Melanocyte of skin (primary cell): ENCODE measurements around the gene ZNF606. TPM values are rescaled to one million over a fixed set of nuclear protein-coding genes. Genes with fewer than 3 reads are reported as not detected.

Experiments used
- total RNA-seq, 2 donors: library from RNA; depleted of rRNA; stranded (reverse); fragments of >200 nt; gene quantifications; 2 replicates each; pipeline ENCODE4 v1.2.3, GENCODE V29; 2012

The ZNF606 gene
- total RNA-seq, result 10 to 100 TPM in 1 of 2 donors, 1 to 10 TPM in 1; 7.7 to 16.5 TPM

DNA sequence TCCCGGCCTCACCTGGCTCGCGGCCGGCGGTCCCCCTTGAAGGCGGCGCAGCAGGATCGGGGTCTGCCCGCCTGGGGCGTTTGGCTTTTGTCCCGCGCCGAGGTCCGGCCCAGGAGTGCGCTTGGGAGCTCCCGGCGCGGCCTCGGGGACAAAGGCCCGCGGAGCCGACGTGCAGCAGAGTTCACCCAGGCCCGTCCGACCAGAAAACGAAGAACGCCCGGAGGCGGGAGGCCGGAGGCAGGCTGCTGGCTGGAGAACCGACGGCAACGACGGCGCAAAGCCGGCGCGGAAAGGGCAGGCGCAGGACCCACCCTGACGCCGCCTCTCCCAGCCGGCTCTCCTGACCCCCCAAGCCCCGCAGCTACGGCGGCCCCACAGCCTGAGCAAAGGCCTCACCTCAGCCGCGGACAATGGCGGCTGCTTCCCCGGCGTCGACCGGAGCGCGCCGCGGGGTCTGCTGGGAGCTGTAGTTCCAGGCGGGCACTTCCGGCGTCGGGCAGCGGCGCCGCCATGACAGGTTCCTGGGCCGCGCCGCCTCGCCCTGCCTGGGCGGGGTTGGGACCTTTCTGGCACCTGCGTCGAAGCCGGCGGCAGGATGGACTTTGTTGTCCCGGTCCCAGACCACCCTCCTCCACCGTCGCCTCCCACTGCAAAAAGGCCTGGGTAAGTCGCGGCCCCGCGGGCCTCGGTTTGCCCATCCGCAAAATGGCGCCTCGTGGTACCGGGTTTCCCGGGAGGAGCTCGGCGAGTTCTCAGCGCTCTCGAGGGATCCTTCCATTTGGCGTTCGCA, at the start of gene ZNF606:
ZNF606 (minus strand) TSS at position 437 of the 790 bp plus-strand sequence. CDS start 1,501 bp downstream, outside the sequence.

DNA sequence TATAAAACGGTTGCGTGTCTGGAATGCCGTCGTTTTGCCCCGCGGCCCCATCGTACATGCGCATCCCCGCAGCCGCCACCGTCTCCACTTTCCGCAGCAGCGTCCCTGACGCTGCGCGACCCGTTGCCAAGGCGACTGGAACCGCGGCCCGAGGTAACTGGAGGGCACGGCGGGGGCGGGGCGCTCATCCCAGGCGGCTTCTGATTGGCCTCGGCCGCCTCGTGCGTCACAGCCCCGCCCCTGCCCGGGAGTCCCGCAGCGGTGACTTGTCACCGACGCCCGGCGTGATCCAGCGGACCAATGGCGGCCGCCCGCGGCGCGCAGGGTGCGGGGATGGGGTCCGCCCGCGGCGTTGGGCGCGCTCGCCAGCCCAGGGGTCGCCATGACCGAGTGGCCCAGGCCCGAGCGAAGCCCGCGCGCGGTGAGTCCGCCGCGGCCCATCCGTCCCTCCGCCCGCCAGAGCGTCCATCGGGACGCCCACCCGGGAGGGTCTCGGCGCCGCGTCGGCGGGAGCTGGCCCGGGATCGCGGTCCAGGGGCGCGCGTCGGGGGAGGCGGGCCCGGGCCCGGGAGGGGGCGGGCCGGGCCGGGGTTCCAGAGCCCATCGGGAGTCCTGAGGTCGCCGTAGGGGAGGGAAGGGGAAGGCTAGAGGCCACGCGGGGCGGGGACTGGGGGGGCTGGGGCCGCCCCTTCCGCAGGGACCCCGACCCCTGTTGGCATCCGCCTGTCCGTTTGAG, 31.3 kb upstream of the ZNF606 start, which contains the start of gene ZSCAN1:
ZSCAN1 (plus strand) TSS at position 285 of the 736 bp plus-strand sequence. CDS start 3,812 bp downstream, outside the sequence.

DNA sequence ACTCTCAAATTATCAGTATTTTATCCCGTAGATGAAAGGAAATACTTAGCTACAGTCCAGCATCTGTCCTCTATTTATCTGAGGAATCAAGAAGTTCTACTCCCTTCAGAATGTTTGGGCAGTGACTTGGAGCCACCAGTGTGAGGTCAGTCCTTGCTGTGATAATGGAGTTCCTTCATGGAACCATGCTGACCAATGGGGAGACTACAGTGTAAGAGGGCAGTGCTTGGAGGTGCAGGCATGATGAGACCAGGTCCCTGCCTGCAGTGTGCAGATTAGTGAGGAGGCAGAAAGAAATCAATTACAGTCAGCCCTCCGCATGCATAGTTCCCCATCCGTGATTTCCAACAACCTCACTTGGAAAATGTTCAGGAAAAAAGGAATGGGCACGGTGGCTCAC, 28.2 kb downstream of the ZNF606 start, which contains the start of gene C19orf18:
C19orf18 (minus strand) TSS at position 101 of the 400 bp plus-strand sequence. CDS start 102 bp downstream, outside the sequence.

DNA sequence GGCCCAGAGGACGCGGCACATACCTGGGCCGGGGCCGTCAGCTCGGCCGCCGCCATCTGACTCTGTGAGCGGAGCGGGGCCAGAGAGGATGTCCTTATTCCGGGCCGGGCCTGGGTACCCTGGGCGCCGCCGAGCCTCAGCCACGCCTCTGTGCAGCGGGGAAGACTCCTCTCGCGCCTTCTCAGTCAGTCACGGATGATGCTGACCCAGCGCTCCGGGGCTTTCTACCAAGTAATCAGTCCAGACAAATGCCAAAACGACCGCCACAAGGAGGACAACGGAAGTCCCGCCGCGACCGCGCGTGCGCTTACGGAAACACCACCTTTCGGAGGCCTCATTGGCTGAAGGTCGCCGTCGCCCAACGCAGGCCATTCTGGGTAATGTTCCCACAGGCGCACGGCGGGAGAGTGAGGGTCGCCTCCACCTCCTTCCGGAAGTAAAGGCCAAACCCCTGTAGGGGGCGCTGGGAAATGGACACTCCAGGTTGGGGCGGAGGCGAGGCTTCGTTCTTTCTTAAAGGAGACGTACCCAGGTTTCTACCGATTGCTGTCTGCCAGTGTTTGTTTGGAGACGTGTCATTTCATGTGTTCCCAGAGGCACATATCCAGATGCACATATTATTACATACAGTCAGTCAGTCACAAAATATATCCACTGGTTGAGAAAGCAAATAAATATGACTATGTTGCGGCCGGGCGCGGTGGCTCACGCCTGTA, 55.0 kb downstream of the ZNF606 start, which contains the start of gene ZNF256:
ZNF256 (minus strand) TSS at position 288 of the 716 bp plus-strand sequence; CDS start at position 56, 232 bp downstream.

DNA sequence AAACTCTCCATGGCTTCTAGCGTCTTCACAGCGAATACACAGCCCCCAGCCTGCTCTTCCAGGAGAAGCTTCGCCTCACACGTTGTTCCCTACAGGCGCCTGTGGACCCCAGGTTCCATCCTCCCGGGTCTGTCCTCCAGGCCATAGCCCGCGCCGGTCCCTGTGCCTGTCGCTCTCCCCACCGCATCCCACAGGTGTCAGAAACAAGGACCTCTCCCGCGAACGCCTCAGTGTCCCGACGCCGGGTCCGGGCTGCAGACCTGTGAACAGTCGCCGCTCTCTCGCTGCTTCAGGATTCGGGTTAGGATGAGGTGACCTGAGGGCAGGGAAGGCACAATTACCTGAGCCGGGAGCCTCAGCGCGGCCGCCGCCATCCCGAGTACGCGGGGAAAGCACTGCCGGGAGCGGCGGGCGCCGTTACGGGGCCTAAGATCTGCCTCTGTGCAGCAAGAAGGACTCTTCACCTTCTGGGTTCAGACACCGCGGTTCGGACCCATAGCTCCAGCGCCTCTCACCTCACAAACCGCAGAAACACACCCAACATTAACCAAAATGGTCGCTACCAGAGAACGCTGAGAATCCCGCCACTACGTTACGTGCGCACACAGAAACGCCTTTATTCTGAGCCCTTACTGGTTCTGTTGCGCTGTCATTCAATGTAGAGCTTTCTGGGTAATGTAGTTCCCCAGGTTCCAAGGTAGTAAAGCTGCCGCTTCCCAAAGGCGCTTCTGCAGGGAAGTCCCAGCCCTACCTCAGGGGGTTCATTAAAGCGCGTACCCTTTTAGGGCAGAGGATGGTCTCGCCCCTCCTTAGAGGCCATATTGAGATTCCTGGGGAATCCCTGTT, 67.6 kb downstream of the ZNF606 start, which contains the start of gene ZNF418:
ZNF418 (minus strand) TSS at position 583 of the 846 bp plus-strand sequence. CDS start 1,580 bp downstream, outside the sequence.

Other genes with a start within 250 kb of the ZNF606 start
- gene ZNF586, start 233.1 kb downstream of the ZNF606 start, total RNA-seq, result 10 to 100 TPM in 1 of 2 donors, 1 to 10 TPM in 1; 9.6 to 12.0 TPM
- gene ZNF552, start 187.9 kb downstream of the ZNF606 start, total RNA-seq, result 1 to 10 TPM; 5.0 to 8.3 TPM
- 10 to 100 TPM; 13.4 to 34.0 TPM for gene ZNF587B, start 172.5 kb downstream of the ZNF606 start, total RNA-seq
- gene ZNF587, start 153.0 kb downstream of the ZNF606 start, total RNA-seq, result 10 to 100 TPM; 21.0 to 29.0 TPM
- 10 to 100 TPM in 1 of 2 donors, 1 to 10 TPM in 1; 9.6 to 12.7 TPM for gene ZNF814, start 113.8 kb downstream of the ZNF606 start, total RNA-seq
- 1 to 10 TPM; 8.6 to 9.7 TPM for gene ZNF417, start 86.2 kb downstream of the ZNF606 start, total RNA-seq
- 1 to 10 TPM; 3.1 to 6.3 TPM for gene ZNF418, start 67.4 kb downstream of the ZNF606 start, total RNA-seq
- 1 to 10 TPM; 3.4 to 7.0 TPM for gene ZNF256, start 55.1 kb downstream of the ZNF606 start, total RNA-seq
- gene C19orf18, start 28.3 kb downstream of the ZNF606 start, total RNA-seq, result under 1 TPM in 1 of 2 donors, not detected in 1; 0.34 TPM
- gene ZSCAN1, start 31.2 kb upstream of the ZNF606 start, total RNA-seq, result not detected
- gene ZNF135, start 56.5 kb upstream of the ZNF606 start, total RNA-seq, result 1 to 10 TPM; 2.7 to 3.4 TPM
- gene ZSCAN18, start 95.4 kb upstream of the ZNF606 start, total RNA-seq, result 10 to 100 TPM; 16.0 to 22.7 TPM
- 1 to 10 TPM; 8.0 to 8.3 TPM for gene ZNF329, start 148.0 kb upstream of the ZNF606 start, total RNA-seq
- gene ZNF274, start 180.2 kb upstream of the ZNF606 start, total RNA-seq, result 10 to 100 TPM; 21.7 to 26.0 TPM
- 10 to 100 TPM; 24.4 to 32.3 TPM for gene ZNF544, start 226.1 kb upstream of the ZNF606 start, total RNA-seq